Stimulated activated CD4-positive, alpha-beta T cell treated with anti-CD3 and anti-CD28 coated beads, Interleukin-2, amount 100 ng/mL, for 48 hours (primary cell): ENCODE results near the gene ZNF175.

Experiments used
- DNase-seq, 2 donors: peaks; one replicate each; pipeline ENCODE4 v3.0.0-alpha.2; 2020

ZNF175 gene

GRCh38 chr19:51550848-51551672 lies 20.0 kb upstream of the ZNF175 start:
- no peak for DNase-seq

GRCh38 chr19:51551673-51552432 lies 19.2 kb upstream of the ZNF175 start:
- DNase-seq, result no peak

- DNase-seq, result no peak
Measured at GRCh38 chr19:51552608-51552995, 18.5 kb upstream of the ZNF175 start.

- peak; percentile 55 to 57 for DNase-seq
Measured at GRCh38 chr19:51552996-51553725, 17.9 kb upstream of the ZNF175 start.

GRCh38 chr19:51559240-51559639 lies 11.8 kb upstream of the ZNF175 start:
- no peak for DNase-seq

- DNase-seq, result no peak
Measured at GRCh38 chr19:51560339-51560738, 10.7 kb upstream of the ZNF175 start.

- DNase-seq, result no peak
Measured at GRCh38 chr19:51564791-51565190, 6.3 kb upstream of the ZNF175 start.

GRCh38 chr19:51565583-51565982 lies 5.5 kb upstream of the ZNF175 start:
- no peak for DNase-seq

GRCh38 chr19:51566489-51567100 lies 4.5 kb upstream of the ZNF175 start:
- no peak for DNase-seq

GRCh38 chr19:51567583-51567982 lies 3.5 kb upstream of the ZNF175 start:
- no peak for DNase-seq

- DNase-seq, result no peak
Measured at GRCh38 chr19:51568456-51568855, 2.6 kb upstream of the ZNF175 start.

- no peak for DNase-seq
Measured at GRCh38 chr19:51571599-51571998, 516 bp downstream of the ZNF175 start.

GRCh38 chr19:51572410-51572809 lies 1.3 kb downstream of the ZNF175 start:
- DNase-seq, result no peak

GRCh38 chr19:51572908-51573307 lies 1.8 kb downstream of the ZNF175 start:
- no peak for DNase-seq

- DNase-seq, result no peak
Measured at GRCh38 chr19:51573331-51573730, 2.2 kb downstream of the ZNF175 start.

- DNase-seq, result no peak
Measured at GRCh38 chr19:51576850-51577249, 5.8 kb downstream of the ZNF175 start.

- DNase-seq, result no peak
Measured at GRCh38 chr19:51586103-51586728, 15.1 kb downstream of the ZNF175 start.

GRCh38 chr19:51586799-51587198 lies 15.7 kb downstream of the ZNF175 start:
- DNase-seq, result no peak

- DNase-seq, result no peak
Measured at GRCh38 chr19:51587264-51588191, 16.4 kb downstream of the ZNF175 start.

- DNase-seq, result no peak
Measured at GRCh38 chr19:51589511-51589910, 18.4 kb downstream of the ZNF175 start.

- DNase-seq, result no peak
Measured at GRCh38 chr19:51590441-51590840, 19.4 kb downstream of the ZNF175 start.
